GM12878 (cell line): Measurements from ENCODE around the gene MAGI3. TPM values are rescaled to one million over a fixed set of nuclear protein-coding genes. Genes with fewer than 3 reads are reported as not detected.

Experiments used
- ATAC-seq: fragments of 200-7000 bp; cut with Tn5 transposase; 3 replicates; pipeline ENCODE4 v1.9.1; 2020; ENCODE audit warnings: mild to moderate bottlenecking, moderate library complexity
- BruUV-seq: library from RNA; stranded (reverse); fragments of 400-500 nt; replicated peaks from 2 replicates; lab custom pipeline; 2021; lab: Mats Ljungman, UMichigan
- CTCF ChIA-PET: fragments of 300-600 bp; sonication (Branson Sonifier 250); formaldehyde crosslinking; extraction: SDS; loops from one replicate; lab custom pipeline; 2021; ENCODE audit warnings: inconsistent platforms; lab: Yijun Ruan, JAX
- POLR2A ChIA-PET: fragments of 350-600 bp; formaldehyde crosslinking; extraction: SDS; loops from one replicate; lab custom pipeline; 2021; ENCODE audit warnings: inconsistent platforms; lab: Charles Lee
- RAD21 ChIA-PET: fragments of 300-600 bp; sonication (Branson Sonifier 250); formaldehyde crosslinking; loops from one replicate; lab custom pipeline; 2023; ENCODE audit warnings: antibody characterized with exemption; ENCODE audit not compliant: unreplicated experiment; lab: Charles Lee
- SMC1A ChIA-PET: fragments of 300-600 bp; sonication (Branson Sonifier 250); formaldehyde crosslinking; loops from one replicate; lab custom pipeline; 2023; ENCODE audit not compliant: unreplicated experiment, uncharacterized antibody; lab: Charles Lee
- DNase-seq: peaks from one replicate; pipeline ENCODE4 v3.0.0-alpha.2; 2011; ENCODE audit warnings: low read depth, low spot score
- FAIRE-seq: peaks from 3 replicates; lab custom pipeline; 2011; peaks lifted over from hg19 to GRCh38; lab: Jason Lieb, UNC
- H2AFZ ChIP-seq: 2 replicates; pipeline ENCODE4 v1.6.0; 2011; ENCODE audit warnings: low read depth, low read length, control low read depth; ENCODE audit not compliant: control insufficient read depth
- H3K27ac ChIP-seq: 2 replicates; pipeline ENCODE4 v1.5.1; 2011; ENCODE audit warnings: control low read depth; ENCODE audit not compliant: control insufficient read depth, insufficient read depth
- H3K27me3 ChIP-seq, 2 experiments: replicated peaks in 1 of 2; 2 replicates each; pipeline versions ENCODE4 v1.6.0 to v1.6.1; 2011; ENCODE audit warnings: low read length in 1 of 2; ENCODE audit not compliant: control insufficient read depth in 2 of 2, insufficient read depth in 2 of 2
- H3K36me3 ChIP-seq, 2 experiments: 2 replicates each; pipeline ENCODE4 v1.5.1; 2011; ENCODE audit warnings: low read length in 1 of 2; ENCODE audit not compliant: control insufficient read depth in 2 of 2, insufficient read depth in 2 of 2
- H3K4me1 ChIP-seq: 2 replicates; pipeline ENCODE4 v1.6.1; 2011; ENCODE audit warnings: mild to moderate bottlenecking, low read length, moderate library complexity, mixed read lengths; ENCODE audit not compliant: control insufficient read depth, insufficient read depth
- H3K4me2 ChIP-seq: 2 replicates; pipeline ENCODE4 v1.6.0; 2011; ENCODE audit warnings: control low read depth; ENCODE audit not compliant: control insufficient read depth, insufficient read depth
- H3K4me3 ChIP-seq: fragments of 200-600 bp; sonication (generic); 2 replicates; pipeline ENCODE4 v1.5.1; 2016
- H3K79me2 ChIP-seq: 2 replicates; pipeline ENCODE4 v1.6.0; 2011; ENCODE audit warnings: low read length; ENCODE audit not compliant: control insufficient read depth, insufficient read depth
- H3K9ac ChIP-seq: 2 replicates; pipeline ENCODE4 v1.8.0; 2011; ENCODE audit warnings: low read length, control low read depth, mixed read lengths; ENCODE audit not compliant: control insufficient read depth, insufficient read depth
- H3K9me3 ChIP-seq: replicated peaks from 3 replicates; pipeline ENCODE4 v1.5.1; 2011; ENCODE audit warnings: mild to moderate bottlenecking, low read length; ENCODE audit not compliant: control insufficient read depth, insufficient read depth
- H4K20me1 ChIP-seq: 2 replicates; pipeline ENCODE4 v1.6.0; 2011; ENCODE audit not compliant: control insufficient read depth, insufficient read depth
- BCL11A ChIP-seq: IDR thresholded peaks from 2 replicates; pipeline ENCODE4 v1.6.1; 2011; ENCODE audit warnings: low read depth, low read length
- CHD4 ChIP-seq: fragments of 200-600 bp; sonication (generic); IDR thresholded peaks from 2 replicates; pipeline ENCODE4 v1.6.1; 2016; ENCODE audit warnings: mild to moderate bottlenecking
- CUX1 ChIP-seq: IDR thresholded peaks from 2 replicates; pipeline ENCODE4 v1.6.1; 2012; ENCODE audit warnings: improper control_type of control experiment, low read depth, low read length; ENCODE audit not compliant: insufficient replicate concordance
- IRF3 ChIP-seq: fragments of 450-650 bp; IDR thresholded peaks from 2 replicates; pipeline ENCODE4 v1.6.1; 2014; ENCODE audit warnings: mild to moderate bottlenecking
- JUNB ChIP-seq: IDR thresholded peaks from 2 replicates; pipeline ENCODE4 v1.6.1; 2016; ENCODE audit warnings: antibody characterized with exemption, mild to moderate bottlenecking
- POLR2A ChIP-seq: IDR thresholded peaks from 2 replicates; pipeline ENCODE4 v1.6.1; 2011; ENCODE audit warnings: low read depth, mild to moderate bottlenecking, low read length
- RUNX3 ChIP-seq: IDR thresholded peaks from 2 replicates; pipeline ENCODE4 v1.6.1; 2012; ENCODE audit warnings: low read length, inconsistent platforms
- STAT3 ChIP-seq: IDR thresholded peaks from 2 replicates; pipeline ENCODE4 v1.6.1; 2011; ENCODE audit warnings: low read depth, low read length, improper control_type of control experiment
- ZNF24 ChIP-seq: fragments of 450-650 bp; IDR thresholded peaks from 2 replicates; pipeline ENCODE4 v1.6.1; 2017; ENCODE audit warnings: antibody characterized with exemption, mild to moderate bottlenecking
- in situ Hi-C: fragments of 300-500 bp; cut with MboI; formaldehyde crosslinking; loops from 9 replicates; pipeline ENCODE4 v1.14.3; 2018; ENCODE audit warnings: mixed read lengths
- intact Hi-C: fragments of 100-400 bp; cut with micrococcal nuclease; formaldehyde crosslinking; loops from one replicate; pipeline ENCODE4 v1.14.2; 2022; ENCODE audit not compliant: unreplicated experiment
- polyA plus RNA-seq, 11 experiments: library from polyadenylated mRNA; depleted of rRNA in 4 of 11; unstranded in 6 of 11; stranded (reverse) in 5 of 11; fragments of >200 nt; fragmentation: Nextera tagmentation in 4 of 11; fragmentation: Illumina TruSeq in 1 of 11; extraction: Ambion mirVana in 4 of 11; extraction: Trizol in 1 of 11; gene quantifications; 1 replicate in 1 of 11; 2 replicates in 10 of 11; pipeline versions ENCODE4 v1.2.1 to v1.2.3, GENCODE V29; 2011 to 2016; ENCODE audit warnings: inconsistent platforms in 2 of 11, missing spikeins in 2 of 11, low read depth in 1 of 11
- total RNA-seq, 4 experiments: library from RNA; depleted of rRNA in 3 of 4; stranded (reverse); fragments of >200 nt in 3 of 4; fragmentation: Illumina TruSeq in 1 of 4; extraction: Trizol in 1 of 4; gene quantifications; 2 replicates each; pipeline versions ENCODE4 v1.2.1 to v1.2.3, GENCODE V29; 2013 to 2021
- TF ChIP-seq, protein P1 (sequence below): fragments of 450-650 bp; formaldehyde crosslinking; IDR thresholded peaks from 2 replicates; pipeline ENCODE4 v1.4.0; 2022; ENCODE audit warnings: mild to moderate bottlenecking, moderate library complexity

MAGI3 gene
- total and polyA plus RNA-seq, 10 of the 15 experiments (the other 5 are each of a cell fraction or from before 2014, with no cell fraction given), result 0.17 to 0.65 (median 0.32) TPM

DNA sequence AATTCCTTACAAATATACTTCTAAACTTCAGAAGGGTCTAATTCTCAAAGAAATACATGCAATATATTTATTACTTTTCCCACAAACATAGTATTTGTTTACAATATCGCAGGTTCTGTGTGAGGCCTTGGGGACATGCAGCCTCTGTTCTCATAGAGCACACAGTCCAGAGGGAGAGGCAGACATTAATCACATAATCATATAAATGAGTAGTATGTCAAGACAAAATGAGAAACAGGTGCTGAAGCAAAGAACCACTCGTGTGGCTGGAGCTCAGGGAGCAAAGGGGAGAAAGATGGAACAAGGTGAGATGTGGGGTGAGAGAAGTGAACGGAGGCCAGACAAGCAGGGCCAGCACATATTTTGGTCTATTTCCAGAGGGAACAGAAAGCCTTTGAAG, 26.4 kb upstream of the MAGI3 start (continued):
- TF ChIP-seq POLR2A (no peak), BCL11A (no peak), CHD4 (no peak), STAT3 (no peak), ZNF24 (no peak)

DNA sequence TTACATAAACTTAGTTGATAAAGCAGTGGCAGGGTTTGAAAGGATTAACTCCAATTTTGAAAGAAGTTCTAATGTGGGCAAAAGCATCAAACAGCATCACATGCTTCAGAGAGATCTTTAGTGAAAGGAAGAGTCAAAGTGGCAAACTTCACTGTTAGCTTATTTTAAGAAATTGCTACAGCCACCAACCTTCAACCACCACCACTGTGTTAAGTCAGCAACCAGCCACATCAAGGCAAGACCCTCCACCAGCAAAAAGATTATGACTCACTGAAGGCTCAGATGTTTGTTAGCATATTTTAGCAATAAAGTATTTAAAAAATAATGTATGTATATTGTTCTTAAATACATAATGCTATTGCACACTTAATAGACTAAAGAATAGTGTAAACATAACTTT, 21.3 kb upstream of the MAGI3 start:
- ChIA-PET RAD21 (no interaction called here), POLR2A (no interaction called here), SMC1A (no interaction called here), CTCF (interaction anchor here (0.5 kb wide), 1 partner anchor 1779 kb away, joined by 3 read pairs; no protein-coding TSS in a partner anchor)
- in situ Hi-C loops (no loop called here), intact Hi-C loops (no loop called here)
- Histone ChIP-seq H3K9me3 (no peaks in the 10 kb centered on the region), H3K79me2 (no peaks in the 10 kb centered on the region), H3K27me3 (no peaks in the 10 kb centered on the region), H3K4me2 (no peak overlapping the region), H3K4me3 (no peak overlapping the region), H3K9ac (no peak overlapping the region), H2AFZ (no peak overlapping the region), H3K36me3 (no peaks in the 10 kb centered on the region), H3K27ac (no peak overlapping the region), H4K20me1 (no peaks in the 10 kb centered on the region), H3K4me1 (no peaks in the 10 kb centered on the region)
- no peak for ATAC-seq
- DNase-seq, result no peak
- no peak for FAIRE-seq
- TF ChIP-seq IRF3 (no peak), JUNB (peak; percentile 12; the same call in 1 of the 2 replicates), CUX1 (no peak), RUNX3 (peak; percentile 60)
- TF ChIP-seq, protein P1, sequence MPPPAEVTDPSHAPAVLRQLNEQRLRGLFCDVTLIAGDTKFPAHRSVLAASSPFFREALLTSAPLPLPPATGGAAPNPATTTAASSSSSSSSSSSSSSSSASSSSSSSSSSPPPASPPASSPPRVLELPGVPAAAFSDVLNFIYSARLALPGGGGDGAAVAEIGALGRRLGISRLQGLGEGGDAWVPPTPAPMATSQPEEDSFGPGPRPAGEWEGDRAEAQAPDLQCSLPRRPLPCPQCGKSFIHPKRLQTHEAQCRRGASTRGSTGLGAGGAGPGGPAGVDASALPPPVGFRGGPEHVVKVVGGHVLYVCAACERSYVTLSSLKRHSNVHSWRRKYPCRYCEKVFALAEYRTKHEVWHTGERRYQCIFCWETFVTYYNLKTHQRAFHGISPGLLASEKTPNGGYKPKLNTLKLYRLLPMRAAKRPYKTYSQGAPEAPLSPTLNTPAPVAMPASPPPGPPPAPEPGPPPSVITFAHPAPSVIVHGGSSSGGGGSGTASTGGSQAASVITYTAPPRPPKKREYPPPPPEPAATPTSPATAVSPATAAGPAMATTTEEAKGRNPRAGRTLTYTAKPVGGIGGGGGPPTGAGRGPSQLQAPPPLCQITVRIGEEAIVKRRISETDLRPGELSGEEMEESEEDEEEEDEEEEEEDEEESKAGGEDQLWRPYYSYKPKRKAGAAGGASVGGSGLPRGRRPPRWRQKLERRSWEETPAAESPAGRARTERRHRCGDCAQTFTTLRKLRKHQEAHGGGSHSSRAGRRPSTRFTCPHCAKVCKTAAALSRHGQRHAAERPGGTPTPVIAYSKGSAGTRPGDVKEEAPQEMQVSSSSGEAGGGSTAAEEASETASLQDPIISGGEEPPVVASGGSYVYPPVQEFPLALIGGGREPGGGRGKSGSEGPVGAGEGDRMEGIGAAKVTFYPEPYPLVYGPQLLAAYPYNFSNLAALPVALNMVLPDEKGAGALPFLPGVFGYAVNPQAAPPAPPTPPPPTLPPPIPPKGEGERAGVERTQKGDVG, result no peak
- BruUV-seq, result no TSS peak
